Body of pancreas (tissue), 4 donors: ENCODE measurements around the gene SCO1.

Experiments
- CTCF ChIP-seq, 7 experiments: fragments of 450-650 bp in 4 of 7; fragments of 200-600 bp in 3 of 7; sonication (generic) in 3 of 7; IDR thresholded peaks; one replicate each; pipeline ENCODE4 v1.5.1; 2016 to 2019; ENCODE audit warnings: antibody characterized with exemption in 7 of 7
- POLR2A ChIP-seq, 3 donors: fragments of 450-650 bp; IDR thresholded peaks; one replicate each; pipeline ENCODE4 v1.6.1; 2016; ENCODE audit warnings: antibody characterized with exemption in 3 of 3, mild to moderate bottlenecking in 2 of 3

GRCh38 chr17:10738521-10739258 lies 41.4 kb upstream of the SCO1 start:
- TF ChIP-seq CTCF (IDR thresholded peaks at IDR 0.05): no peak
- no peak for TF ChIP-seq POLR2A (IDR thresholded peaks at IDR 0.05)
